HL-60 (cell line): Measurements from ENCODE around the gene AASDH.

Experiments
- DNase-seq, 2 experiments: peaks; one replicate each; pipeline ENCODE4 v3.0.0-alpha.2; 2010 to 2020; ENCODE audit warnings: low read depth in 1 of 2, low spot score in 1 of 2
- H3K27ac ChIP-seq: fragments of 250-450 bp; sonication (Bioruptor Pico); replicated peaks from 2 replicates; pipeline ENCODE4 v1.5.1; 2020; ENCODE audit warnings: mild to moderate bottlenecking, moderate library complexity
- H3K27me3 ChIP-seq: fragments of 250-450 bp; sonication (Bioruptor Pico); 2 replicates; pipeline ENCODE4 v1.5.1; 2021; ENCODE audit warnings: mild to moderate bottlenecking, moderate library complexity; ENCODE audit not compliant: insufficient read depth, poor library complexity, severe bottlenecking
- H3K4me3 ChIP-seq: replicated peaks from 2 replicates; pipeline ENCODE4 v1.5.1; 2011; ENCODE audit warnings: mild to moderate bottlenecking, control low read depth, low read length; ENCODE audit not compliant: insufficient read depth
- CTCF ChIP-seq: IDR thresholded peaks from one replicate; pipeline ENCODE4 v1.5.1; 2011; ENCODE audit warnings: low read length, control low read depth, inconsistent platforms; ENCODE audit not compliant: insufficient read depth
- GABPA ChIP-seq: IDR thresholded peaks from 2 replicates; pipeline ENCODE4 v1.6.1; 2012; ENCODE audit warnings: low read depth
- POLR2AphosphoS5 ChIP-seq: IDR thresholded peaks from 2 replicates; pipeline ENCODE4 v1.6.1; 2012; ENCODE audit warnings: low read depth
- REST ChIP-seq: IDR thresholded peaks from 2 replicates; pipeline ENCODE4 v1.6.1; 2012; ENCODE audit warnings: low read depth; ENCODE audit not compliant: insufficient replicate concordance
- SPI1 ChIP-seq: IDR thresholded peaks from 2 replicates; pipeline ENCODE4 v1.6.1; 2012; ENCODE audit warnings: low read depth, mild to moderate bottlenecking, borderline replicate concordance

The AASDH gene

GRCh38 chr4:56434599-56435139 lies 47.4 kb upstream of the AASDH start:
- Histone ChIP-seq H3K4me3 (peak overlapping the region; percentile 95), H3K27ac (peak overlapping the region; percentile 96), H3K27me3 (no peaks in the 10 kb centered on the region)
- DNase-seq = peak in 1 of 2 experiments; percentile 61
- TF ChIP-seq POLR2AphosphoS5 (no peak), GABPA (no peak), SPI1 (no peak), REST (no peak), CTCF (no peak)

- H3K27ac ChIP-seq = peak overlapping the region; percentile 96
- H3K4me3 ChIP-seq = peak overlapping the region; percentile 95
Observed at GRCh38 chr4:56433280-56433679, 46.0 kb upstream of the AASDH start.

GRCh38 chr4:56430203-56430602 lies 42.9 kb upstream of the AASDH start:
- Histone ChIP-seq H3K27ac (no peak overlapping the region), H3K27me3 (no peaks in the 10 kb centered on the region), H3K4me3 (no peak overlapping the region)
- DNase-seq = no peak
- TF ChIP-seq CTCF (no peak), GABPA (no peak), POLR2AphosphoS5 (no peak), REST (no peak), SPI1 (no peak)

More at GRCh38 chr4:56433280-56433679, 46.0 kb upstream of the AASDH start:
- DNase-seq = no peak
- H3K27me3 ChIP-seq = no peaks in the 10 kb centered on the region
- TF ChIP-seq POLR2AphosphoS5 = no peak
- no peak for TF ChIP-seq CTCF
- TF ChIP-seq SPI1 = no peak

GRCh38 chr4:56427179-56427578 lies 39.9 kb upstream of the AASDH start:
- DNase-seq = no peak
- TF ChIP-seq CTCF (no peak), REST (no peak), GABPA (no peak), POLR2AphosphoS5 (no peak), SPI1 (no peak)
- Histone ChIP-seq H3K4me3 (no peak overlapping the region), H3K27ac (no peak overlapping the region), H3K27me3 (no peaks in the 10 kb centered on the region)
